IPS-18c (cell line): ENCODE measurements around the gene OSBPL2.

Experiments used
- H3K4me3 ChIP-seq: 2 replicates; pipeline ENCODE4 v1.7.0; 2013; ENCODE audit warnings: low read depth, mild to moderate bottlenecking, low read length, moderate library complexity; ENCODE audit not compliant: insufficient read depth
- H3K9me3 ChIP-seq: one replicate; pipeline ENCODE4 v1.6.1; 2013; ENCODE audit warnings: mild to moderate bottlenecking, low read length, moderate library complexity; ENCODE audit not compliant: control insufficient read depth, insufficient read depth

OSBPL2 gene

DNA sequence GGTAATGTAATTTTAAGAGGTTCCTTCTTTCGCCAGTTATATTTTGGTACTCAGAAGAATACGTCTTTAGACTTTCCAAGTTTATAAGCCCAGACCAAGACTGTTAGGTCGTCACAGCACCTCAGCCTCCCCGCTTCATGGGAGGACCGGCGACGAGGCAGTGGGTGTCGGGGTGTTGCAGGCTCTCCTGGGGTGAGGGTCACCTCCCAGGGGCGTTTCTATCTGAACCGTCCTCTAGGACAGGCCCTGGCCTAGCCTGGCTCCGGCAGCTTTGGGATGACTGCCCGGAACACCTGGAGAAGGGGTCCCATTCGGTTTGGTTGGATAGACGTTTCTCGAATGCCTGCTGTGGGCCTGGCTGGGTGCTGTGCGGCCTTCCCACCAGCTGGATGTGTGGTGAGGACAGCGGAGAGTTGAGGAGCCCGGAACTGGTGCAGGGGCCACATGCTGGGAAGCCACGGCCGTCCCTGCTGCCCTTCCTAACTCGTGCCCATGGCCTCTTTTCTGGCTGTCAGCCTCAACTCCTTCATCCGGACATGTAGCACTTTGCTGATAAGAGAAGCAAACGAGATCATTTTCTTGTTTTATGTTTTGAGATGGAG lies 1.1 kb downstream of the OSBPL2 start:
- Histone ChIP-seq H3K9me3 (no peaks in the 10 kb centered on the region), H3K4me3 (peak overlapping the region; percentile 68)

DNA sequence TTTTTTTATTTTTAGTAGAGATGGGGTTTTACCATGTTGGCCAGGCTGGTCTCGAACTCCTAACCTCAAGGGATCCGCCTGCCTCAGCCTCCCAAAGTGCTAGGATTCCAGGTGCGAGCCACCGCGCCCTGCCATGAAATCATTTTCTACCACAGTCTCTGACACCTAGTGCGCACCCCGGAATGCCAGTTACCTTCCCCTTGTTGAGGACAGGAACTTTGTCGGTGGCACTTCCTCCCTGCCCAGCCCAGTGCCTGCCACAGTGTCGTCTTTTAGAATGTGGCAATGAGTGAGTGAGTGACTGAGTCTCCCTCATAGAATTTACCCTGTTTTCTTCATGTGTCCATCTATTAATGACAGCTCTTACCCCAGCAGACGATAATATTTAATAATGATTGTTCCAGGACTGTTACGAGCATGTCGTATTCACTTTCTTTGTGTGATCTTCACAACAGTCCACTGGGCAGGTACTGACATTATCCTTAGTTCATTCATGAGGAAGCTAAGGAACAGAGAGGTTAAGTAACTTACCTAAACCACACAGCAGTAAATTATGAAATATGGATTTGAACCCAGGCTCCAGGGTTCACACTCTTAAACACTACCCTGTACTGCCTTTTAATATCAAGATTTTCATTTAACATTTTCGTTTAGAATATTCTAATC lies 1.8 kb downstream of the OSBPL2 start:
- Histone ChIP-seq H3K4me3 (no peak overlapping the region), H3K9me3 (no peaks in the 10 kb centered on the region)

DNA sequence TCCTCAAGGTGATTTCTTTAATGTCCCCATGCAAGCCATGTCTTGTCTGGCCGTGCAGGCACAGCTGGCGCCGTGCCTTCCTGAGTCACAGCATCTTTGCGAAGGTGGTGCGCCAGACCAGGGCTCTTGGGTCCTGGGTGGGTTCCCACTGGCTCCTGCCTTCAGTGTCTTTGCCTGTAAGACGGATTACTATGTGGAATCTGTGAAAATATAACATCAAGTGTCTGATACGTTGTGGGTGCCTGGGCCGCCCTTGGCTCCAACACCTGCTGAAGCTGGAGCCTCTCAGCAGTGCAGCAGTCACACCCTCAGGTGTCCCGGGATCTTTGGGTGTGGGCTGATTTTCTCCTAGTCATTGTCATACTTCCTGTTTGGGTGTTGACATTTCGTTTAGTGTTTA lies 3.2 kb downstream of the OSBPL2 start:
- H3K4me3 ChIP-seq = no peak overlapping the region
- H3K9me3 ChIP-seq = no peaks in the 10 kb centered on the region

GRCh38 chr20:62242176-62242575 lies 3.9 kb downstream of the OSBPL2 start:
- Histone ChIP-seq H3K4me3 (no peak overlapping the region), H3K9me3 (no peaks in the 10 kb centered on the region)

GRCh38 chr20:62243106-62243505 lies 4.8 kb downstream of the OSBPL2 start:
- no peaks in the 10 kb centered on the region for H3K9me3 ChIP-seq
- H3K4me3 ChIP-seq = no peak overlapping the region

GRCh38 chr20:62243906-62244515 lies 5.7 kb downstream of the OSBPL2 start:
- H3K4me3 ChIP-seq = no peak overlapping the region

DNA sequence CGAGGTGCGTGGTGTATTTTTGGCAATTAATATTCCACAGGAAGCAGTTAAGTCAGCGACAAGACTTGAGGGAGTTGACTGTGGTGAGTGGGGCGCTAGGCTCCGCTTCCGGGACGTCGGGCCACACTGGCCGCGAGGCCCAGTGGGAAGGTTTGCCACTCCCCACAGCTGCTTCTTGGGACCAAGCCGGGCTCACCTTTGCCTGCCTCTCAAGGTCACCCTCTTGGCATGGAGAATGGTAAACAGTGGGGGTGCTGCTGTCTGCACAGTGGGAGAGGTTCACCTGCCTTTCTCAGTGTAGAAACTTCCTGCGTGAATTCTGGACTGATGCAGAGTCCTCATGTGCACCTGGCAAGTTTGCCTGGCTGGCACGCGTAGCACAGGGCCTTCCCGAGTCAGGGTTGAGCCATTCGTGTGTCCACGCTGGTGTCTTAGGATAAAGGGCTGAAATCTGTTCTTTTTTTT lies 6.4 kb downstream of the OSBPL2 start:
- Histone ChIP-seq H3K9me3 (no peaks in the 10 kb centered on the region), H3K4me3 (no peak overlapping the region)

More at GRCh38 chr20:62243906-62244515, 5.7 kb downstream of the OSBPL2 start:
- no peaks in the 10 kb centered on the region for H3K9me3 ChIP-seq

DNA sequence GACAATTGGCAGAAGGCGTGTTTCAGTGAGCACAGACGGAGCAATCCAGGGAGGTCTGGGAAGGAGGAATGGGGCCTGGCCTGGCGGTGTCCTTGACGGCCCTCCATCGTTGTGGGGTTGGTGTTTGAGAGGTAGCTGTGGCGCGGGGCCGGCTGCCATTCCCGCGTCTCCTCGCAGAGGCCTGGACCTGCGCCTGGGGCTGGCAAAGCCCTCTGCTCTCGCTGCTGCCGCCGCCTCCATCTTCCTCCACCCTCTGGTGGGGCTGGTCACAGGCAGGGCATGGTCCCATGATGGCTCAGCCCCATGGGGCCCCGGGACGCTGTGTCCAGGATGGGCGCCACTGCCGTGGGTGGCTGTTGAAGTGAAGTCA lies 7.6 kb downstream of the OSBPL2 start:
- H3K9me3 ChIP-seq = no peaks in the 10 kb centered on the region
- no peak overlapping the region for H3K4me3 ChIP-seq

DNA sequence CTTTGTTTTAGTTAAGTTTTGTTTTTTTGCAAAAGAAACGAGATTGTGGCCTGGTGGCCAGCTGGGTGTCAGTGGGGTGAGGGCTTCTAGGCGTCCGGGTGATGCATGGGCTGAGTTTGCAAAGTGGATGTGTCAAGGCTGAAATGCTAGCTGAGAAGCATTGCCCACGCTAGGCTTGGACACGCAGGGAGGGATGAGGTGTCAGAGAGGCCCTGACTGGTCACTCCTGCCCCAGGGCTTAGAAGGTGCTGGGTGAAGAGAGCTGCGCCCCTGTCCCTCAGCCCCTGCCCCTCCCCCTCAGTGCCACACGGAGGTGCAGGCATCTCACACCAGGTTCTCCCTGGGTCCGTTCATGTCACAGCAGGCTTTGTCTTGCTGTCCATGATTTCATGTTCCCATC lies 8.1 kb downstream of the OSBPL2 start:
- H3K4me3 ChIP-seq = no peak overlapping the region
- no peaks in the 10 kb centered on the region for H3K9me3 ChIP-seq

- no peak overlapping the region for H3K4me3 ChIP-seq
- no peaks in the 10 kb centered on the region for H3K9me3 ChIP-seq
Observed at GRCh38 chr20:62246872-62247652, 8.7 kb downstream of the OSBPL2 start.

GRCh38 chr20:62248890-62249560 lies 10.7 kb downstream of the OSBPL2 start:
- Histone ChIP-seq H3K4me3 (no peak overlapping the region), H3K9me3 (no peaks in the 10 kb centered on the region)

DNA sequence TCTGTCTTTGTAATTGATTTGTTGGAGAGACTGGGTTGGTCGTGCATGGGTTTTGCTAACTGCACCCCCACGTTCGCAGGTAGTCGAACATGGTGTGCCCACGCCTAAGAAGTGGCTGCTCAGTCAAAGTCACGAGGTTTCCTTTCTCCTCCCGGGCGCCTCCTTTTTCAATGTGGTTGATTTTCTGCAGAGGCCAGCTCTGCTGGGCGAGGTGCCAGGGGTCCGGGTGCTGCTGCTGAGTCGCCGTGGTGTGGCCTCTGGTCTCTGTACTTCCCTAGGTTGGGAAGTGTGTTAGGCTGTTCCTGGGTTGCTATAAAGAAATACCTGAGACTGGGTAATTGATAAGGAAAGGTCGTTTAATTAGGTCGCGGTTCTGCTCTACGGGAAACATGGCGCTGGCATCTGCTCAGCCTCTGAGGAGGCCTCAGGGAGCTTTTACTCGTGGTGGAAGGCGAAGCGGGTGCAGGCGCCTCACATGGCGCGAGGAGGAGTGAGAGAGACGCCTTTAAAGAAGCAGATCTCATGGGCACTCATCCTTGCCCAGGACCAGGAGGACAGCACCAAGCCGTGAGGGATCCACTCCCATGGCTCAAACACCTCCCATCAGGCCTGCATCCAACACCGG lies 14.1 kb downstream of the OSBPL2 start:
- H3K9me3 ChIP-seq = no peaks in the 10 kb centered on the region
- H3K4me3 ChIP-seq = no peak overlapping the region

DNA sequence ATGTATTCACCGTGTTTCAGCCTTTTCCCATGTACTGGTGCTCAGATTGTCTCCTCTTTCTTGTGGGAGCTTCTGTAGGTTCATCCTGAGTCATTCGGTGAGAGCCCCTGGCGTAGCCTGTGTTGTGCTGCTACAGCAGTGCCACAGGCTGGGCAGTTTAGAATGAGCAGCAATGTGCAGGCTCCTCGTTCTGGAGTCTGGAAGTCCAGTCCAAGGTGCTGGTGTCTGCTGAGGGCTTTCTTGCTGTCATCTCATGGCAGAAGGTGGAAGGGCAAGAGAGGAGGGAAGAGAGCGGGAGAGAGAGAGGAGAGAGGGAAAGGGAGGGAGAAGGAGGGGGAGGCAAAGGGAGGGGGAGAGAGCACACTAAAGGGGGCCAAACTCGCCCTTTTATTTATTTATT lies 15.1 kb downstream of the OSBPL2 start:
- Histone ChIP-seq H3K9me3 (no peaks in the 10 kb centered on the region), H3K4me3 (no peak overlapping the region)

- no peak overlapping the region for H3K4me3 ChIP-seq
- no peaks in the 10 kb centered on the region for H3K9me3 ChIP-seq
Observed at GRCh38 chr20:62254021-62254724, 15.9 kb downstream of the OSBPL2 start.

- no peak overlapping the region for H3K4me3 ChIP-seq
Observed at GRCh38 chr20:62255976-62256375, 17.7 kb downstream of the OSBPL2 start.

DNA sequence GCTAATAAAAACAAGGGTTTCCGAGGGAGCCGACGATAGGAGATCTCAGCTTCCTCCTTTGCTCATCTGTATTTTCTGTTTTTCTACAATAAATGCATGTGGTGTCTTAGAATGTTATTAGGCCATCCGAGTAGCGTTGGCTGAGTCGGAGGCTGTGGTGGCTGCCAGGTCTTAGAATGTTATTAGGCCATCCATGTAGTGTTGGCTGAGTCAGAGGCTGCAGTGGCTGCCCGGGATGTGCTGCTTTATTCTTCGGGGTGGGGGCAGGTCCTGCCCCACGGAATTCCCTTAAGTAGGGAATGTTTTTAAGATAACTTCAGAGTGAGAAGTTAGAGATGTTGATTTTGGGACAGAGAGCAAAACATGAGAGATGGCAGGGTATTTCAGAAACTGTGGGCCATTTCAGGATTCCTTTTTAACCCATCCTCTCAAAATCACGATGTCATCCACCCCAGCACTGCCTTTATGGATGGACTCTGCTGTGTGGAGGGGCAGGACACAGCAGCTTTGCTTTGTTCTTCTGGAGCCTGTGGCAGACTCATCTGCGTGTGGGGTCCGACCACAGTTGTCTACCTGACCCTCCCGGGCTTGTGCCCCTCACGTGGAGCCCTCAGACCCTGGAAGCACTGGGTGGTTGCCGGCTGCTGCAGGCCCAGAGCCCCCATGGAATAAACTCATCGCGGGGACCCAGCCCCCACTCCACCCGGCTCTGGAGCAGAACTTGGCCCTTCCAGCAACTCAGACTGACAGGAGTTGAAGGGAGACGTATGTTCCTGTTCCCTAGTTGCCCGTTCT lies 20.4 kb downstream of the OSBPL2 start:
- no peaks in the 10 kb centered on the region for H3K9me3 ChIP-seq
- no peak overlapping the region for H3K4me3 ChIP-seq

More at GRCh38 chr20:62255976-62256375, 17.7 kb downstream of the OSBPL2 start:
- no peaks in the 10 kb centered on the region for H3K9me3 ChIP-seq
